Measurements from ENCODE around the gene TMPRSS13. TPM values are rescaled to one million over a fixed set of nuclear protein-coding genes. Genes with fewer than 3 reads are reported as not detected.

TMPRSS13 gene
- total and polyA plus RNA-seq, 9 of the 15 experiments (the other 6 are each of a cell fraction or from before 2014, with no cell fraction given), result 0.11 to 0.29 (median 0.15) TPM

- intact Hi-C loops (cut with micrococcal nuclease), result no loop called here
- Histone ChIP-seq H3K27me3 (ENCODE audit: control insufficient read depth in 2 of 2, insufficient read depth in 2 of 2, low read length in 2 of 2) (no peaks in the 10 kb centered on the region), H3K9me1 (ENCODE audit: control insufficient read depth, insufficient read depth, low read length) (no peaks in the 10 kb centered on the region), H3K9ac (ENCODE audit: insufficient read depth in 1 of 2, low read depth in 2 of 2, low read length in 2 of 2) (no peak overlapping the region), H3K9me3 (replicated peaks; ENCODE audit: control insufficient read depth, insufficient read depth, low read depth, low read length) (no peaks in the 10 kb centered on the region), H3K79me2 (ENCODE audit: control insufficient read depth, insufficient read depth, low read length) (no peaks in the 10 kb centered on the region), H3K4me3 (no peak overlapping the region), H3K4me1 (replicated peaks in 1 of 2; ENCODE audit: control insufficient read depth in 2 of 2, insufficient read depth in 2 of 2, low read length in 2 of 2) (peaks cover 8 to 22% of the 10 kb centered on the region in 2 experiments; a peak in 4 of 5 replicates), H4K20me1 (replicated peaks; ENCODE audit: control insufficient read depth, insufficient read depth, low read length) (no peaks in the 10 kb centered on the region), H2AFZ (ENCODE audit: low read depth, low read length) (no peak overlapping the region), H3K4me2 (ENCODE audit: insufficient read depth, low read length) (no peak overlapping the region), H3K27ac (ENCODE audit: extremely low read depth, low read depth, low read length) (no peak overlapping the region), H3K36me3 (ENCODE audit: control insufficient read depth, insufficient read depth, low read length) (no peaks in the 10 kb centered on the region)
- 61% methylated on average over 5 of the region's 5 CpGs for WGBS (ENCODE audit: insufficient coverage, low coverage, missing lambda C conversion rate)
- ATAC-seq (no peak), FAIRE-seq (no peak), DNase-seq (ENCODE audit: extremely low read depth in 1 of 4, low spot score in 3 of 4) (no peak)
- ChIA-PET POLR2A (interaction anchor here (0.7 to 1.1 kb wide), 2 partner anchors 9 to 16 kb away, joined by 4 to 5 read pairs; no protein-coding TSS in a partner anchor), CTCF (ENCODE audit: low intra/inter-chr PET ratio) (no interaction called here)
- TF ChIP-seq ETS2 (tag; IDR thresholded peaks at IDR 0.05; ENCODE audit: borderline replicate concordance, poor library complexity, severe bottlenecking) (no peak), SPI1 (IDR thresholded peaks at IDR 0.05; ENCODE audit: borderline replicate concordance, low read depth, low read length) (no peak)
- TF ChIP-seq, protein P1, sequence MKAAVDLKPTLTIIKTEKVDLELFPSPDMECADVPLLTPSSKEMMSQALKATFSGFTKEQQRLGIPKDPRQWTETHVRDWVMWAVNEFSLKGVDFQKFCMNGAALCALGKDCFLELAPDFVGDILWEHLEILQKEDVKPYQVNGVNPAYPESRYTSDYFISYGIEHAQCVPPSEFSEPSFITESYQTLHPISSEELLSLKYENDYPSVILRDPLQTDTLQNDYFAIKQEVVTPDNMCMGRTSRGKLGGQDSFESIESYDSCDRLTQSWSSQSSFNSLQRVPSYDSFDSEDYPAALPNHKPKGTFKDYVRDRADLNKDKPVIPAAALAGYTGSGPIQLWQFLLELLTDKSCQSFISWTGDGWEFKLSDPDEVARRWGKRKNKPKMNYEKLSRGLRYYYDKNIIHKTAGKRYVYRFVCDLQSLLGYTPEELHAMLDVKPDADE (conservative IDR thresholded peaks at IDR 0.05; ENCODE audit: control insufficient read depth, low read depth, low read length), result no peak
- BruUV-seq (replicated peaks), result no TSS peak
- in situ Hi-C loops (cut with MboI), result no loop called here
Measured at GRCh38 chr11:117969160-117969991, 40.2 kb upstream of the TMPRSS13 start.

Measured in K562 (cell line).